IgD-negative memory B cell (primary cell): ENCODE measurements around the gene AZI2. TPM values are rescaled to one million over a fixed set of nuclear protein-coding genes. Genes with fewer than 3 reads are reported as not detected.

ENCODE experiments used
- H3K27ac Mint-ChIP-seq, 3 donors: one replicate each; pipeline ENCODE4 v1.8.0; 2020 to 2022; ENCODE audit warnings: mild to moderate bottlenecking in 3 of 3, mixed read lengths in 3 of 3, moderate library complexity in 1 of 3
- H3K27me3 Mint-ChIP-seq: one replicate; pipeline ENCODE4 v1.8.0; 2021; ENCODE audit warnings: mixed read lengths
- H3K36me3 Mint-ChIP-seq: one replicate; pipeline ENCODE4 v1.8.0; 2020; ENCODE audit warnings: mild to moderate bottlenecking, mixed read lengths
- H3K4me1 Mint-ChIP-seq, 3 donors: one replicate each; pipeline ENCODE4 v1.8.0; 2020 to 2022; ENCODE audit warnings: mixed read lengths in 3 of 3, mild to moderate bottlenecking in 1 of 3
- H3K4me3 Mint-ChIP-seq, 4 donors: one replicate each; pipeline ENCODE4 v1.8.0; 2020 to 2022; ENCODE audit warnings: mild to moderate bottlenecking in 4 of 4, mixed read lengths in 4 of 4, moderate library complexity in 3 of 4
- H3K9me3 Mint-ChIP-seq, 3 donors: one replicate each; pipeline ENCODE4 v1.8.0; 2020 to 2021; ENCODE audit warnings: mixed read lengths in 3 of 3, mild to moderate bottlenecking in 1 of 3
- polyA plus RNA-seq: library from polyadenylated mRNA; unstranded; fragments of 300-500 nt; fragmentation: Illumina TruSeq; gene quantifications from one replicate; pipeline ENCODE4 v1.2.3, GENCODE V29; 2021

Gene AZI2
- 19.7 TPM for polyA plus RNA-seq

- peaks cover 7% of the 10 kb centered on the region for H3K36me3 Mint-ChIP-seq
- peaks cover 0 to 5% (median 5%) of the 10 kb centered on the region in 3 donors for H3K9me3 Mint-ChIP-seq
- H3K4me3 Mint-ChIP-seq = peak within 1 kb of the TSS; percentile 91 to 99 (median 97)
- H3K27me3 Mint-ChIP-seq = no peaks in the 10 kb centered on the region
- H3K4me1 Mint-ChIP-seq = peaks cover 27 to 36% (median 32%) of the 10 kb centered on the region in 3 donors
- peak within 1 kb of the TSS; percentile 97 to 99 (median 99) for H3K27ac Mint-ChIP-seq
Measured at GRCh38 chr3:28348629-28349468, at the start of gene AZI2, which contains the start of gene ZCWPW2. Gene AZI2, minus strand, starts transcription at chr3:28348824. Its CDS starts 8,207 bp downstream, at chr3:28340617. Gene ZCWPW2, plus strand, starts transcription at chr3:28348721. Its CDS starts 64,348 bp downstream, at chr3:28413069.

- no peaks in the 10 kb centered on the region for H3K4me1 Mint-ChIP-seq
- peaks cover 0 to 16% (median 14%) of the 10 kb centered on the region in 3 donors for H3K9me3 Mint-ChIP-seq
Measured at GRCh38 chr3:28388978-28389377, 40.4 kb upstream of the AZI2 start.

GRCh38 chr3:28386049-28386448 lies 37.4 kb upstream of the AZI2 start:
- Mint-ChIP-seq H3K4me1 (no peaks in the 10 kb centered on the region), H3K27me3 (peaks cover 4% of the 10 kb centered on the region), H3K36me3 (peaks cover 2% of the 10 kb centered on the region), H3K4me3 (peak overlapping the region in 1 of 4 donors; percentile 27), H3K27ac (no peak overlapping the region), H3K9me3 (no peaks in the 10 kb centered on the region)

More at GRCh38 chr3:28388978-28389377, 40.4 kb upstream of the AZI2 start:
- Mint-ChIP-seq H3K27ac (no peak overlapping the region), H3K4me3 (no peak overlapping the region), H3K27me3 (peaks cover 4% of the 10 kb centered on the region), H3K36me3 (peaks cover 2% of the 10 kb centered on the region)

- Mint-ChIP-seq H3K9me3 (peaks cover 6 to 11% (median 8%) of the 10 kb centered on the region in 3 donors), H3K36me3 (peaks cover 2% of the 10 kb centered on the region), H3K4me1 (no peaks in the 10 kb centered on the region), H3K27ac (no peak overlapping the region), H3K4me3 (no peak overlapping the region), H3K27me3 (peaks cover 1% of the 10 kb centered on the region)
Measured at GRCh38 chr3:28376424-28376823, 27.8 kb upstream of the AZI2 start.

GRCh38 chr3:28349469-28350000 lies 911 bp upstream of the AZI2 start:
- peaks cover 7% of the 10 kb centered on the region for H3K36me3 Mint-ChIP-seq
- peak overlapping the region; percentile 97 to 99 (median 99) for H3K27ac Mint-ChIP-seq
- no peaks in the 10 kb centered on the region for H3K27me3 Mint-ChIP-seq
- peak overlapping the region; percentile 91 to 99 (median 97) for H3K4me3 Mint-ChIP-seq
- peaks cover 0 to 8% (median 8%) of the 10 kb centered on the region in 3 donors for H3K9me3 Mint-ChIP-seq
- H3K4me1 Mint-ChIP-seq = peaks cover 27 to 36% (median 32%) of the 10 kb centered on the region in 3 donors

GRCh38 chr3:28348265-28348628 lies 377 bp downstream of the AZI2 start:
- Mint-ChIP-seq H3K4me3 (peak overlapping the region; percentile 91 to 99 (median 97)), H3K9me3 (peaks cover 0 to 4% (median 0%) of the 10 kb centered on the region in 3 donors), H3K27me3 (no peaks in the 10 kb centered on the region), H3K27ac (peak overlapping the region; percentile 97 to 99 (median 99)), H3K36me3 (peaks cover 6% of the 10 kb centered on the region), H3K4me1 (peaks cover 28 to 36% (median 32%) of the 10 kb centered on the region in 3 donors)

- H3K36me3 Mint-ChIP-seq = peaks cover 8% of the 10 kb centered on the region
- no peaks in the 10 kb centered on the region for H3K27me3 Mint-ChIP-seq
- peak overlapping the region; percentile 91 to 99 (median 97) for H3K4me3 Mint-ChIP-seq
- H3K4me1 Mint-ChIP-seq = peaks cover 32 to 36% (median 33%) of the 10 kb centered on the region in 3 donors
- peak overlapping the region; percentile 97 to 99 (median 99) for H3K27ac Mint-ChIP-seq
- H3K9me3 Mint-ChIP-seq = peaks cover 0 to 4% (median 0%) of the 10 kb centered on the region in 3 donors
Measured at GRCh38 chr3:28347374-28348264, 1.0 kb downstream of the AZI2 start.

GRCh38 chr3:28345690-28346089 lies 2.9 kb downstream of the AZI2 start:
- Mint-ChIP-seq H3K36me3 (peaks cover 6% of the 10 kb centered on the region), H3K4me3 (peak overlapping the region in 1 of 4 donors; percentile 91), H3K27me3 (no peaks in the 10 kb centered on the region), H3K4me1 (peaks cover 31 to 36% (median 33%) of the 10 kb centered on the region in 3 donors), H3K9me3 (no peaks in the 10 kb centered on the region), H3K27ac (peak overlapping the region in 1 of 3 donors; percentile 20)

- Mint-ChIP-seq H3K9me3 (no peaks in the 10 kb centered on the region), H3K27ac (peak overlapping the region in 1 of 3 donors; percentile 65), H3K4me3 (peak overlapping the region in 2 of 4 donors; percentile 36 to 51), H3K4me1 (peaks cover 20 to 27% (median 25%) of the 10 kb centered on the region in 3 donors), H3K27me3 (no peaks in the 10 kb centered on the region), H3K36me3 (peaks cover 3% of the 10 kb centered on the region)
Measured at GRCh38 chr3:28343144-28343543, 5.5 kb downstream of the AZI2 start.

GRCh38 chr3:28337230-28337629 lies 11.4 kb downstream of the AZI2 start:
- Mint-ChIP-seq H3K27ac (no peak overlapping the region), H3K4me3 (no peak overlapping the region), H3K9me3 (no peaks in the 10 kb centered on the region), H3K27me3 (no peaks in the 10 kb centered on the region), H3K36me3 (peaks cover 3% of the 10 kb centered on the region), H3K4me1 (no peaks in the 10 kb centered on the region)

- Mint-ChIP-seq H3K36me3 (peaks cover 3% of the 10 kb centered on the region), H3K9me3 (no peaks in the 10 kb centered on the region), H3K4me3 (no peak overlapping the region), H3K4me1 (no peaks in the 10 kb centered on the region), H3K27me3 (no peaks in the 10 kb centered on the region), H3K27ac (no peak overlapping the region)
Measured at GRCh38 chr3:28335246-28335645, 13.4 kb downstream of the AZI2 start.

GRCh38 chr3:28334552-28334951 lies 14.1 kb downstream of the AZI2 start:
- no peak overlapping the region for H3K27ac Mint-ChIP-seq
- H3K4me1 Mint-ChIP-seq = no peaks in the 10 kb centered on the region

GRCh38 chr3:28328188-28329151 lies 20.2 kb downstream of the AZI2 start:
- Mint-ChIP-seq H3K9me3 (no peaks in the 10 kb centered on the region), H3K4me1 (peaks cover 0 to 2% (median 0%) of the 10 kb centered on the region in 3 donors), H3K4me3 (no peak overlapping the region), H3K27ac (no peak overlapping the region), H3K36me3 (peaks cover 2% of the 10 kb centered on the region), H3K27me3 (no peaks in the 10 kb centered on the region)

More at GRCh38 chr3:28334552-28334951, 14.1 kb downstream of the AZI2 start:
- no peak overlapping the region for H3K4me3 Mint-ChIP-seq
- peaks cover 3% of the 10 kb centered on the region for H3K36me3 Mint-ChIP-seq
- H3K9me3 Mint-ChIP-seq = no peaks in the 10 kb centered on the region
- H3K27me3 Mint-ChIP-seq = no peaks in the 10 kb centered on the region
